RWPE2 (cell line): ENCODE data around the gene AMACR.

ENCODE experiments used
- ATAC-seq: fragments of 200-7000 bp; cut with Tn5 transposase; 3 replicates; pipeline ENCODE4 v1.9.1; 2021; ENCODE audit warnings: low read depth
- DNase-seq: peaks from one replicate; pipeline ENCODE4 v3.0.0-alpha.2; 2020; ENCODE audit warnings: low spot score
- H3K27ac ChIP-seq: fragments of 450-650 bp; 2 replicates; pipeline ENCODE4 v1.5.1; 2017; ENCODE audit warnings: mild to moderate bottlenecking; ENCODE audit not compliant: poor library complexity, severe bottlenecking
- H3K27me3 ChIP-seq: fragments of 250-450 bp; sonication (Bioruptor Pico); 2 replicates; pipeline ENCODE4 v1.5.1; 2021; ENCODE audit warnings: mild to moderate bottlenecking, moderate library complexity; ENCODE audit not compliant: insufficient read depth, poor library complexity, severe bottlenecking
- H3K36me3 ChIP-seq: fragments of 250-450 bp; sonication (Bioruptor Pico); 2 replicates; pipeline ENCODE4 v1.5.1; 2020; ENCODE audit warnings: low read depth, mild to moderate bottlenecking, moderate library complexity
- H3K4me1 ChIP-seq: fragments of 250-450 bp; sonication (Bioruptor Pico); 2 replicates; pipeline ENCODE4 v1.5.1; 2021; ENCODE audit warnings: mild to moderate bottlenecking, moderate library complexity; ENCODE audit not compliant: insufficient read depth, poor library complexity, severe bottlenecking
- H3K4me3 ChIP-seq: fragments of 250-450 bp; sonication (Bioruptor Pico); 2 replicates; pipeline ENCODE4 v1.5.1; 2021; ENCODE audit warnings: mild to moderate bottlenecking, moderate library complexity; ENCODE audit not compliant: severe bottlenecking
- H3K9me3 ChIP-seq: fragments of 250-450 bp; sonication (Bioruptor Pico); 2 replicates; pipeline ENCODE4 v1.5.1; 2021; ENCODE audit warnings: mild to moderate bottlenecking, moderate library complexity; ENCODE audit not compliant: severe bottlenecking
- TF ChIP-seq, protein P1 (sequence below): fragments of 450-650 bp; IDR thresholded peaks from one replicate; pipeline ENCODE4 v1.5.1; 2017; ENCODE audit warnings: mild to moderate bottlenecking, moderate library complexity; ENCODE audit not compliant: poor library complexity, severe bottlenecking

AMACR gene

DNA sequence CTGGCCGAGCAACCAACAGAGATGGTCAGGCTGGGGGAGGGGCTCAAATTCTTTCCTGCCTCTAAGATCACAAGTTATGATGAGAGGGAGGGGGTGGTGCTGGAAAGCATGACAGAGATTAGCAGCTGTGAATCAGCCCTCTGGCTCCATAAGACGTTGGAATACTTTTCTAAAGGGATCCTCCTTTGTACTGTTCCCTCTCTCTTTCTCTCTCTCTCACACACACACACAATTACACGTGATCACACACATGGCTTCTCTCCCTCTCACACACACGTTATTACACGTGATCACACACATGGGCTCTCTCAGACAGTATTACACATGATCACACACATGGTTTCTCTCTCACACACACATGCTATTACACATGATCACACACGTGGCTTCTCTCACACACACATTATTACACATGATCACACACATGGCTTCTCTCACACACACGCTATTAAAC is 23.2 kb downstream of the AMACR start, which contains the start of gene SLC45A2:
Gene SLC45A2, minus strand, starts transcription at position 23 of the 454 bp plus-strand sequence. CDS start 110 bp downstream, outside the sequence.
- TF ChIP-seq, protein P1, sequence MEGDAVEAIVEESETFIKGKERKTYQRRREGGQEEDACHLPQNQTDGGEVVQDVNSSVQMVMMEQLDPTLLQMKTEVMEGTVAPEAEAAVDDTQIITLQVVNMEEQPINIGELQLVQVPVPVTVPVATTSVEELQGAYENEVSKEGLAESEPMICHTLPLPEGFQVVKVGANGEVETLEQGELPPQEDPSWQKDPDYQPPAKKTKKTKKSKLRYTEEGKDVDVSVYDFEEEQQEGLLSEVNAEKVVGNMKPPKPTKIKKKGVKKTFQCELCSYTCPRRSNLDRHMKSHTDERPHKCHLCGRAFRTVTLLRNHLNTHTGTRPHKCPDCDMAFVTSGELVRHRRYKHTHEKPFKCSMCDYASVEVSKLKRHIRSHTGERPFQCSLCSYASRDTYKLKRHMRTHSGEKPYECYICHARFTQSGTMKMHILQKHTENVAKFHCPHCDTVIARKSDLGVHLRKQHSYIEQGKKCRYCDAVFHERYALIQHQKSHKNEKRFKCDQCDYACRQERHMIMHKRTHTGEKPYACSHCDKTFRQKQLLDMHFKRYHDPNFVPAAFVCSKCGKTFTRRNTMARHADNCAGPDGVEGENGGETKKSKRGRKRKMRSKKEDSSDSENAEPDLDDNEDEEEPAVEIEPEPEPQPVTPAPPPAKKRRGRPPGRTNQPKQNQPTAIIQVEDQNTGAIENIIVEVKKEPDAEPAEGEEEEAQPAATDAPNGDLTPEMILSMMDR, result no peak
- ATAC-seq (no peak), DNase-seq (no peak)
- H3K27ac ChIP-seq, result no peak within 1 kb of the TSS
- no peaks in the 10 kb centered on the region for H3K9me3 ChIP-seq
- H3K4me1 ChIP-seq, result no peaks in the 10 kb centered on the region
- peaks cover 6% of the 10 kb centered on the region; the same call in 1 of the 2 replicates for H3K36me3 ChIP-seq
- no peaks in the 10 kb centered on the region for H3K27me3 ChIP-seq
- H3K4me3 ChIP-seq, result no peak within 1 kb of the TSS

DNA sequence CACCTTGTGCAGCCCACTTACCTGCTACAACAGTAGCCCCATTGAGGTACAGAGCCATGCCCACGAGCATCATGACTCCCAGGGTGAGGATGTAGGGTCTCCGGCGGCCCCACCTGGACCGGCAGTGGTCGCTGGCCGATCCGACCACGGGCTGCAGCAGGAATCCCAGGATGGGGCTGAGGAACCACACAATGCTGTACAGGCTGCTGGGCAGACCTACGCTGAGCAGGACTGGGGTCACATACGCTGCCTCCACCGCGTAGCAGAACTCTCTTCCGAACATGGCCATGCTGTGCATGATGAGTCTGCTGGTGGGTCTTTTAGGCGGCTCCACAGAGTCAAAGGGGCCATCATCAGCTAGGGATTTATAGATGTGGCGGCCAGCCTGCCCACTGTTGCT is 23.7 kb downstream of the AMACR start:
- H3K4me3 ChIP-seq, result no peak overlapping the region
- no peaks in the 10 kb centered on the region for H3K9me3 ChIP-seq
- no peaks in the 10 kb centered on the region for H3K4me1 ChIP-seq
- TF ChIP-seq, protein P1, result no peak
- no peak overlapping the region for H3K27ac ChIP-seq
- peaks cover 6% of the 10 kb centered on the region; the same call in 1 of the 2 replicates for H3K36me3 ChIP-seq
- H3K27me3 ChIP-seq, result no peaks in the 10 kb centered on the region
- ATAC-seq, result no peak
- no peak for DNase-seq

- TF ChIP-seq, protein P1, result no peak
- no peaks in the 10 kb centered on the region for H3K4me1 ChIP-seq
- no peak overlapping the region for H3K27ac ChIP-seq
- no peaks in the 10 kb centered on the region for H3K9me3 ChIP-seq
- no peaks in the 10 kb centered on the region for H3K27me3 ChIP-seq
- DNase-seq (no peak), ATAC-seq (no peak)
- H3K4me3 ChIP-seq, result no peak overlapping the region
- no peaks in the 10 kb centered on the region for H3K36me3 ChIP-seq
Measured at GRCh38 chr5:33981408-33982162, 26.3 kb downstream of the AMACR start.

GRCh38 chr5:33980030-33980429 is 27.8 kb downstream of the AMACR start:
- ATAC-seq, result no peak
- TF ChIP-seq, protein P1, result no peak
- Histone ChIP-seq H3K9me3 (no peaks in the 10 kb centered on the region), H3K4me3 (no peak overlapping the region), H3K4me1 (no peaks in the 10 kb centered on the region), H3K27me3 (no peaks in the 10 kb centered on the region), H3K27ac (no peak overlapping the region), H3K36me3 (no peaks in the 10 kb centered on the region)
- no peak for DNase-seq

DNA sequence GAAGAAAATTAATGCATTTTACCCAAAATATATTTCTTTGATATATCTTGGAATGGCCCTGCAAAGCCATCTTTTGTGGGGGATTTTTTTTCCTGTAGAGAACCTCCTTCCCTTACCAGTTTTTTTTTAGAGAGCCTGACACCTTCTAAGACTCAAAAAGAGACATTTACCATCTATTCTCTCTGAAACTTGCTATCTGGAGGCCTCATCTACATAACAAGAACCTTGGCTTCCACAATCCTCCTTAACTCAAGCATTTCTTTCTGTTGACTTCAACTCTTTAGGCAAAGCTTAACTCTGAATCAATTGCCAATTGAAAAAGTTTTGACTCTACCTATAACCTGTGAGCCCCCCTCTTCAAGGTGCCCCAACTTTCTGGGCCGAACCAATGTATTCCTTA is 29.5 kb downstream of the AMACR start:
- ATAC-seq, result no peak
- TF ChIP-seq, protein P1, result no peak
- H3K36me3 ChIP-seq, result no peaks in the 10 kb centered on the region
- H3K27me3 ChIP-seq, result no peaks in the 10 kb centered on the region
- no peak overlapping the region for H3K4me3 ChIP-seq
- H3K27ac ChIP-seq, result no peak overlapping the region
- H3K9me3 ChIP-seq, result no peaks in the 10 kb centered on the region
- no peak for DNase-seq
- H3K4me1 ChIP-seq, result no peaks in the 10 kb centered on the region
